Tibial artery (tissue), 4 donors: ENCODE results near the gene MED23.

Experiments
- DNase-seq, 2 donors: peaks; one replicate each; pipeline ENCODE4 v3.0.0-alpha.2; 2019
- H3K27ac ChIP-seq, 2 donors: fragments of 200-600 bp; sonication (generic) in 1 of 2; 1 replicate in 1 of 2; 2 replicates in 1 of 2; pipeline ENCODE4 v1.5.1; 2018 to 2019; ENCODE audit warnings: mild to moderate bottlenecking in 1 of 2
- H3K27me3 ChIP-seq, 2 donors: fragments of 200-600 bp; sonication (generic) in 1 of 2; one replicate each; pipeline versions ENCODE4 v1.5.1 to v1.6.0; 2016 to 2019
- H3K36me3 ChIP-seq, 3 donors: fragments of 200-600 bp; sonication (generic) in 2 of 3; one replicate each; pipeline ENCODE4 v1.5.1; 2016 to 2019; ENCODE audit warnings: mild to moderate bottlenecking in 2 of 3
- H3K4me1 ChIP-seq, 4 donors: fragments of 200-600 bp; sonication (generic) in 2 of 4; 1 replicate in 3 of 4; 2 replicates in 1 of 4; pipeline ENCODE4 v1.5.1; 2016 to 2019
- H3K4me3 ChIP-seq, 2 donors: fragments of 200-600 bp; sonication (generic) in 1 of 2; 1 replicate in 1 of 2; 2 replicates in 1 of 2; pipeline ENCODE4 v1.5.1; 2018 to 2019; ENCODE audit warnings: mild to moderate bottlenecking in 2 of 2
- H3K9me3 ChIP-seq, 3 donors: fragments of 200-600 bp; sonication (generic) in 1 of 3; one replicate each; pipeline ENCODE4 v1.5.1; 2016 to 2019
- CTCF ChIP-seq, 2 experiments: fragments of 200-600 bp in 1 of 2; fragments of 450-650 bp in 1 of 2; IDR thresholded peaks; one replicate each; pipeline ENCODE4 v1.5.1; 2017 to 2019; ENCODE audit warnings: antibody characterized with exemption in 2 of 2, mild to moderate bottlenecking in 1 of 2, moderate library complexity in 1 of 2
- intact Hi-C: fragments of 100-400 bp; cut with DNase I; formaldehyde crosslinking; loops from one replicate; pipeline ENCODE4 v1.15.0; 2023; ENCODE audit warnings: low total_unique reads

MED23 gene

GRCh38 chr6:131643855-131644460 is 15.9 kb upstream of the MED23 start:
- H3K9me3 ChIP-seq, result no peaks in the 10 kb centered on the region
- TF ChIP-seq CTCF (IDR thresholded peaks at IDR 0.05), result no peak
- H3K4me1 ChIP-seq, result no peaks in the 10 kb centered on the region
- H3K36me3 ChIP-seq, result no peaks in the 10 kb centered on the region
- intact Hi-C loops, result no loop called here
- H3K4me3 ChIP-seq, result no peak overlapping the region
- no peak overlapping the region for H3K27ac ChIP-seq
- H3K27me3 ChIP-seq, result no peaks in the 10 kb centered on the region
- no peak for DNase-seq

- no peak overlapping the region for H3K4me3 ChIP-seq
- H3K27me3 ChIP-seq, result no peaks in the 10 kb centered on the region
- no peak for DNase-seq
- no peaks in the 10 kb centered on the region for H3K4me1 ChIP-seq
- H3K9me3 ChIP-seq, result no peaks in the 10 kb centered on the region
- no peak for TF ChIP-seq CTCF (IDR thresholded peaks at IDR 0.05)
- intact Hi-C loops, result no loop called here
- no peak overlapping the region for H3K27ac ChIP-seq
- no peaks in the 10 kb centered on the region for H3K36me3 ChIP-seq
Observed at GRCh38 chr6:131642987-131643611, 15.1 kb upstream of the MED23 start.

GRCh38 chr6:131642565-131642964 is 14.5 kb upstream of the MED23 start:
- intact Hi-C loops, result no loop called here
- H3K36me3 ChIP-seq, result no peaks in the 10 kb centered on the region
- H3K4me3 ChIP-seq, result no peak overlapping the region
- no peak for TF ChIP-seq CTCF (IDR thresholded peaks at IDR 0.05)
- DNase-seq, result no peak
- no peaks in the 10 kb centered on the region for H3K4me1 ChIP-seq
- H3K27me3 ChIP-seq, result no peaks in the 10 kb centered on the region
- no peaks in the 10 kb centered on the region for H3K9me3 ChIP-seq
- H3K27ac ChIP-seq, result no peak overlapping the region

- TF ChIP-seq CTCF (IDR thresholded peaks at IDR 0.05), result no peak
- H3K9me3 ChIP-seq, result no peaks in the 10 kb centered on the region
- H3K36me3 ChIP-seq, result no peaks in the 10 kb centered on the region
- no peaks in the 10 kb centered on the region for H3K4me1 ChIP-seq
- no peak overlapping the region for H3K4me3 ChIP-seq
- DNase-seq, result no peak
- H3K27ac ChIP-seq, result no peak overlapping the region
- no peaks in the 10 kb centered on the region for H3K27me3 ChIP-seq
- intact Hi-C loops, result no loop called here
Observed at GRCh38 chr6:131641554-131641953, 13.5 kb upstream of the MED23 start.

GRCh38 chr6:131640576-131640975 is 12.5 kb upstream of the MED23 start:
- H3K27me3 ChIP-seq, result no peaks in the 10 kb centered on the region
- no peaks in the 10 kb centered on the region for H3K36me3 ChIP-seq
- no peak overlapping the region for H3K4me3 ChIP-seq
- no peaks in the 10 kb centered on the region for H3K4me1 ChIP-seq
- H3K9me3 ChIP-seq, result no peaks in the 10 kb centered on the region
- TF ChIP-seq CTCF (IDR thresholded peaks at IDR 0.05), result no peak
- H3K27ac ChIP-seq, result no peak overlapping the region
- intact Hi-C loops, result no loop called here
- no peak for DNase-seq
